Activated CD4-positive, alpha-beta T cell treated with anti-CD3 and anti-CD28 coated beads, Interleukin-2, amount 50 U/mL, for 1 hour (primary cell): Measurements from ENCODE around the gene FOXA3.

Experiments
- DNase-seq: peaks from one replicate; pipeline ENCODE4 v3.0.0-alpha.2; 2020

FOXA3 gene

DNA sequence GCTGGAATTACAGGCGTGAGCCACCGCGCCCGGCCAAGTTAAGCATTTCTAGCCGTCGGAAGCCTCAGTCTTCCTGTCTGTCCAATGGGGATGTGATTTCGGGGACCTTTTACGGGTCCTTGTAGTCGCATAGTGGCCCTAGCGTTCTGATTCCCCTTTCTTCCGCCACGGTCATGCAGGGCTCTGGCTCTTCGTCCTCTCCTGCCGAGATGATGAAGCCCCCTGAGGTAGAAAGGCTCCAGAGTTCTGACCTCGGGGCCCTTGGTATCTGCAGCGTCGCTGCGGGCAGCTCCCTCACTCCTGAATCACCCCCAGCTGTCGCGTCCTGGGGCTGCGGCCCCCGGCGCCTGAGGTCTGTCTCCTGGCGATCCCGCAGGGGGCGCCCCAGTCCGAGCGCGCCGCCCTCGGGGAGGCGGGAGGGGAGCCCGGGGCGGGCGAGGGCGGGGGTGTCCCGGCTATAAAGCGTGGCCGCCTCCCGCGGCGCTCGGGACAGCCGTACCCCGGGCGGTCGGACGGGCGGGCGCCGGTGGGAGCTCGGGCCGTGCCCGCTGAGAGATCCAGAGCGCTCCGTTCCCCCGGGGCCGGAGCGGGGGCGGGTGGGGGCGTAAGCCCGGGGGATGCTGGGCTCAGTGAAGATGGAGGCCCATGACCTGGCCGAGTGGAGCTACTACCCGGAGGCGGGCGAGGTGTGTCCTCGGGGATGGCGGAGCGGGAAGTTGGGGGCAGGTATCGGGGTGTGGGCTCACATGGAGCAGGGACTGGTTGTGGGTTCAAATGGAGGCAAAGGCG, at the start of gene FOXA3:
TSS of gene FOXA3 (plus strand) at position 487 of the 789 bp plus-strand sequence. CDS start at position 618, 131 bp downstream.
- peak; percentile 49 for DNase-seq

DNA sequence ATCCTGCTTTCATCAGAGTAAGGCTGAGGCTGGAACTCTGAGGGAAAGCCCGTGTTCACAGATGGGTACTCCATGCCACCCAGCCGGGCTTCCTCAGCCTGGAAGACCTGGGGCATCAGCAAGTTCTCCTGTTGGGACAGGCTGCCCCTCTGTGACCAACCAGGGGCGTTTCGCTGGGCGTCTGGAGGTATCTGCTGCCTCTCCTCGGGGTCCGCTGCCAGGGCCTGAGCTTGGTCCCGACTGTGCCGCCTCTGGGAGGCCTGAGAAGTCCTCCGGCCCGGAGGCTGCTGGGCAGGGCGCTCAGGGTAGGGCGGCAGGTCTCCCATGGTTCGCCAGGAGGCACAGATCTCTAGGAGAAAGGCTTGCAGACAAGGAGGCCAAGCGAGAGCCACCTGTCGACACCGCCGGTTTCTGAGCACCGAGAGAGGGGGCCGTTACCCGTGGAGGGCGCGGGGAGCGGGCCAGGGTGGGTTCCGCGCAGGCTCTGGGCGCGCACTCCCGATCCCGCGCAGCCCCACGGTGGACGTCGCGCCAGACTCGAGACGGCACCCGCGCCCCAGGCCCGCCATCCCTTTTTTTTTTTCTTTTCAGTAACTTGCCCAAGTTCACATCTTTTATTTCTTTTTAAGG, 49.2 kb upstream of the FOXA3 start, which contains the start of gene RSPH6A:
TSS of gene RSPH6A (minus strand) at position 458 of the 630 bp plus-strand sequence. CDS start at position 326, 132 bp downstream.
- no peak for DNase-seq

GRCh38 chr19:45815481-45816216, 48.5 kb upstream of the FOXA3 start:
- DNase-seq, result no peak

GRCh38 chr19:45816236-45817009, 47.7 kb upstream of the FOXA3 start:
- no peak for DNase-seq

GRCh38 chr19:45817010-45817724, 47.0 kb upstream of the FOXA3 start:
- DNase-seq, result peak; percentile 98

DNA sequence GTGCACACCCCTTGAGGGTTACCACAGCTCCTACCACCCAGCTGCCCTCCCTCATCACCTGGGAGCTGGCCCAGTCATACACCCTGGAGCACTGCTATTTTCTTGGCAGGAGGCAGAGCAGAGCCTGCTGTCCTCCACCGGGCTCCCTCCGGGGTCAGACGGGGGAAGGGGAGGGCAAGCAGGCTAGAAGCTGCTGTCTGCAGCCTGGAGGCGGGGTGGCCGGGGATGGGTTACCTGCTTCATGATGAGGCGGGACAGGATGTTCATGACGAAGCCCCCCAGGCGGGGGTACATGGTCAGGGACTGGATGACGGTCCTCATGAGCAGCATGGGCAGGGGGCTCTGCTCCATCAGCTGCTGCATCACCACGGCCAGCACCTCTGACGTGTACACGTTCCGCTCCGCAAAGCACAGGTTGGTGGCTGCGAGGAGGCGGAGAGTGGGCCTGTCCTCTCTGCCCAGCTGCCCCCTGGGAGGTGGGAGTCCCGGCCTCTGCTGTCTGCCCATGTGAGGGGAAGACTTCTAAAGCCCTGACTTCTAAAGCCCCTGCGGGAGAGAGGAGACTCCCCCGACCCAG, 46.3 kb upstream of the FOXA3 start:
- DNase-seq, result no peak

DNA sequence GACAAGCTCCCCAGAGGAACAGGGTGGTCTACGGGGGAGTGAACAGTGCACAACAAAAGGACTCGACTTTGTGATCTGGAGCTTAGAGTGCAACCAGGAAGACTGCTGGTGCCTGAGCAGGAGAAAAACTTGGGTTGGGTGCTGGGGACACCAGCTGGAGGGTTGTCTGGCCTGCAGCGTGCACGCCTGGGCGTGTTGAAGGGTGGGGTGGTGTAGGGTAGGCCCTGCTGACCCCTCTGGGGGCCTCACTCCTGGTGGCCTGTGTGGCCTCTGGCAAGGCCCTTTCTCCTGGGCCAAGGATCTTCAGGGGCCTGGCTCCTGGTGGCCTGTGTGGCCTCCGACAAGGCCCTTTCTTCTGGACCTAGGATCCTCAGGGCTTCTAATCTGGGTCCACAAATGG, 44.4 kb upstream of the FOXA3 start:
- no peak for DNase-seq

DNA sequence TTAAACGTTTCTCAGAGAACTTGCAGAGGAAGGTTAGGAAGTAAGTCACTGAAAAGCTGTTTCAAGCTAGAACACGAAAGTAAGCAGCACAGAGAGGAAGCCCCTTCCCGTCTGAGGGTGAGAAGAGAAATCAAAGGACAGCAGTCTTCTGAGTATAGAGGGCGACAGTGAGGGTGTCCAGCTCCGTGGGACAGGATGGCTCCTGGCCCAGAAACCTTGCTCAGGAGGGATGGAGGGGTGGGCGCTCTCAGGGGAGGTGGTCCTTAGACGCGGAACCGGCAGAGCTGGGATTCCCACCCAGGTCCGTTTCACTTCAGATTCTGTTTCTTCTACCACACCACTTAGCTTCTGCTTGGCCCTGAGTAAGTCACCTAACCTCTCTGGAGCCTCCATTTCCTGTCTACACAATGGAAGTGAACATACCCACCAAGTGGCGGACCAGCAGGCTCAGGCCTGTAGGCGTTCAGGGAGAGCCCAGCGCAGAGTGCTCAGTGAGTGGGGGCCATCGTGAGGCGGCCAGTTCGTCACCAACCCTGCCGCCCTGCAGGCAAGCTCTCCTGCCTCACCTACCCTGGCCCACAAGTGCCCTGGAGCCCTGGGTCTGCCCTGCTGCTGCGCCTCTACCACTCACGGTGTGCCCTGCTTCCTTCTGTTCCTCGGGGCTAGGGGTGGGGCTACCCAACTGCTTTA, 43.6 kb upstream of the FOXA3 start:
- no peak for DNase-seq

- DNase-seq, result no peak
Observed at GRCh38 chr19:45821103-45821521, 43.0 kb upstream of the FOXA3 start.

DNA sequence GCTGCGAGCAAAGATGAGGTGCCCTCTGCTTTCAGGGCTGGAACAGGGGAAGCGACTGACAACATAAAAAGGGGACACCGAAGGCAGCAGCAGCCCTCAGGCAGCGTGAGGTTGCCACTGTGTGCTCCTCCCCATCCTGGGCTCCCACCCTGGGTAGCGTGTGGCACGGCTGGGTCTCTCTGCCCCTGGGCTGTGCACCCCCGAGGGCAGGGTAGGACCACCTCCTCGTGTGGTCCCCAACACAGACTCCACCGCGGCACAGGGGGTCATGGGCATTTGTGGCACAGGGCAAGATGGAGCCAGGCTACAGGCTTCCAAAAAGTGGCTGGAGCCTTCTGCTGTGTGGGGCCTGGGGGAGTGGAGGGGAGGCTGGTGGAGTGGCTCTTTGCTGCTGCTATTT, 42.6 kb upstream of the FOXA3 start:
- DNase-seq, result no peak

DNA sequence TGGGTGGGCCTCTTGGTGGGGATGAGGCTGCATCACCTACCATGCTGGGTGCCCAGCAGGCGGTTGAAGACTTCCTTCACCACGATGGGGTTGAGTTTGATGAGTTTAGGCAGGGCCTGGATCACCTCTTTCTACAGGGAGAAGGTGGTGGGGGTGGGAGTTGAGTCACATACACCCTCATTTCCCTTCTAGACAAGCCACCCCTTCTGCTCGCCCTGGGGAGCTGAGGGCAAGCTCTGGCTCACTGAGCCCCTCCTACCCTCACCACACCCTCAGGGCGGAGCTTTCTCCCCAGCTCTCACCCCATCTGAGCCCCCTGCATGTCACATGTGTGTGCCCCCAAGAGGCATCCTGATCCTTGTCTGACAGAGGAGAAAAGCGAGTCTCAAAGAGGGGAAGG, 41.4 kb upstream of the FOXA3 start:
- DNase-seq, result no peak

- DNase-seq, result no peak
Observed at GRCh38 chr19:45823182-45823581, 40.9 kb upstream of the FOXA3 start.

- DNase-seq, result no peak
Observed at GRCh38 chr19:45824041-45824471, 40.1 kb upstream of the FOXA3 start.

DNA sequence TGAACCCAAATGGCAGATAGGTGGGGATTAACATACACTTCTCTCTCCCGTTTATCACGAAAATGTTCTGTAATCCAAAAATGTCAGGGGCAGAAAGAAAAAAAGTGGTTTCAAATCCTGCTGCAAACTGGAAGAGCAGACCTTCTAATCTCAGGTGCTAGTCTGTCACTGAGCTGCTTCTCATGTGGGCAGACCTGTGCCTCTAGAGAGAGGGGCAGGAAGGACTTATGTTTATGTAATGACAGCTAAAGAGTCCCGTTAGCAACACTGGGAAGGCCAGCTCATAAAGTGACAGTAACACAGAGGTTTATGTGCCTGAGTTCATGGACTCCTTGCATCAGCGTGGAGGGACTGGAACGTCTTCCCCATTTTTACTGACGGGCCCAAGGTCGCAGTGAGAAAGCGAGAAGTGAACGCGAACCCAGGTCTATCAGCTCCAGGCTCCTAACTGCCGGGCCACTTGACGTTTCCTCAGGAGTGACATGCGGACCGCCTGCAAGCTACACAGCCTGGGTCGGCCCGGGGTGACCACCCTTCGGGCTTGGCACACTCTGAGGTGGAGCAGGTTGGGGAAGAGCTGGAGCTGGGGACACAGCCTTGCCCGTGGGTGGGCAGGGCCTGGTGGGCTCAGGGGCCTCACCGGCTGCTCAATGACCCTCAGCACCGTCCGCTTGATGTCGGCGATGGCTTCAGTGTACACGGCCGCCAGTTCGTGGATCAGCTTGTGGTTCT, 39.4 kb upstream of the FOXA3 start:
- DNase-seq, result no peak

GRCh38 chr19:45825263-45825605, 38.9 kb upstream of the FOXA3 start:
- no peak for DNase-seq

DNA sequence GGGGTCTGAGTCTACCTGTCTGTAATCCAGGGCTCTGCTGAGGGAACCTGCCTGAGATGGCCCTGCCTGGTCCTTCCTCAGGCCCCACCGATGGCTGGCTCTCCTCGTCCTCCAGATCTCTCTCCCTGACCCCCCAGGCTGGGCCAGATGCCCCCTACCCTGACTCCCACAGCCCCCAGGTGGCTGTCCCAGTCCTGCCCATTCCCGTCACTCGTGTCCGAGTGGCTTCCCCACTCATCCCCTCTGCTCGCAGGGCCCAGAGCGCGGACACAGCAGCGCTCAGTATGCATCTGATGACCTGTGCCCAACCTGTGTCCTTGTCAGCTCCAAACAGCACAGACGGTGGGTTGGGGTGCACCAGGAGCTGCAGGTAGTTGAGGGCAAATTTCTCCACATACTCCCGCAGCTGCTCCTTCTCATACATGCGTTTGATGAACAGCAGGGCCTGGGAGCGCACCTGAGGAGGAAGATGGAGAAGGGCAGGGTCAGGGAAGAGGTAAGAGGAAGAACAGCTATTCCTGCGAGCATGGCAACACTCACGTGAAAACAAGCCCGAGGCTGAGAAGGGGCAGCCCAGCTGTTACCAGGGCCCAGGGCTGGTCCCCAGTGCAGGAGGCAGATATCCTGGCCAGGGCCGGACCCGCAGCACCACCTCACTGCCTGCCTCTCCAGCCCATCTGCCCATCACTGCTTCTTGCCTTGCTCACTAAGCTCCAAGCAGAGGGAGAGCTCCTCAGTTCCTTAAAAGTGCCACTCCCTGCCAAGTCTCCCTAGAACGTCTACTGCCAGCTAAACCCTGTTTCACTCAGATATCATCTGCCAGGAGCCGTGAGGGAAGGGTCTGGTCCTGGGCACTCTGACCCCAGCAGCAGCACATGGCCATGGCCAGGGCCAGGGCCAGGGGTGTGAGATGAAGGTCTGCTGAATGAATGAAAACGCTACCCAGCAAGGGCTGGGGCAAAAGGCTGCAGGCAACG, 37.9 kb upstream of the FOXA3 start:
- no peak for DNase-seq

GRCh38 chr19:45826934-45827333, 37.2 kb upstream of the FOXA3 start:
- DNase-seq, result no peak

GRCh38 chr19:45827459-45828093, 36.5 kb upstream of the FOXA3 start:
- DNase-seq, result no peak

DNA sequence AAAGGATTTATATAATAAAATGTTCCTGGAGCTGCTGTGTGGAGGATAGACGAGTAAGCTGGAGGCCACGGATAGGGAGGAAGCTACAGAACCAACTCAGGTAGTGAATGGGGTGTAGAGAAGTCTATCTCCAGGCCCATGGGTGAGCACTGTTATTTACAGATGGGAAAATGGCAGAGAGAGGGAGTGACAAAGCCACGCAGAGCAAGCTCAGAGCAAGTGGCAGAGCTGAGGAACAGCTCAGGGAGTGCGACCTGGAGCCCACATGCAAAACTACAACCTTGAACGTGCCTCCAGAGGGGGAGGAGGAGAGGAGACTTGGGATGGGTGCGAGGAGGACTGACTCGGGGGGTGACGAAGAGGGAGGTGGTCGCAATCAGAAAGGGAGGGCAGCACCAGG, 35.6 kb upstream of the FOXA3 start:
- no peak for DNase-seq
